GM10266 (cell line): ENCODE results near the gene ST8SIA2.

ENCODE experiments used
- DNase-seq: peaks from one replicate; pipeline ENCODE4 v3.0.0; 2012; ENCODE audit errors: extremely low spot score
- TF ChIP-seq, protein P1 (sequence below): IDR thresholded peaks from 2 replicates; pipeline ENCODE4 v1.5.1; 2012; ENCODE audit warnings: mild to moderate bottlenecking, low read depth; ENCODE audit not compliant: control insufficient read depth, insufficient read depth; ENCODE audit errors: missing control alignments

The ST8SIA2 gene

DNA sequence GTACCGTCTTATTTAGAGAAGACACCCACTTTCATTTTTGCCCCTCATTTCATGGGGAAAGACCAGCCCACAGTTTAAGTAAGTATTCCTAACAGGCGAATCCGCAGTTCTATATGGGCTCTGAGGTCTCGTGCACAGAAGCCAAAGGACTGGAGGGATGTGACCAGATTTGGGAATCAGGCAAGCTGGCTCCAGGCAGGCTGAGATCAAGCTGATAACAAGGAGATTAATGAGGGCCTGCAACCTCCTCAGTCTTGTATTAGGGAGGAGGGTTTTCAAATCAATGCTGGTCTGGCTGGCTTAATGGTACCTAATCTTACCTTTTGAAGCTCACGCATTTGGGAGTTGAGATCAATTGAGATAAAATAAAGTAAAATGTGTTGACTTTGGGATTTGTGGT, 15.3 kb downstream of the ST8SIA2 start:
- no peak for DNase-seq
- TF ChIP-seq, protein P1, sequence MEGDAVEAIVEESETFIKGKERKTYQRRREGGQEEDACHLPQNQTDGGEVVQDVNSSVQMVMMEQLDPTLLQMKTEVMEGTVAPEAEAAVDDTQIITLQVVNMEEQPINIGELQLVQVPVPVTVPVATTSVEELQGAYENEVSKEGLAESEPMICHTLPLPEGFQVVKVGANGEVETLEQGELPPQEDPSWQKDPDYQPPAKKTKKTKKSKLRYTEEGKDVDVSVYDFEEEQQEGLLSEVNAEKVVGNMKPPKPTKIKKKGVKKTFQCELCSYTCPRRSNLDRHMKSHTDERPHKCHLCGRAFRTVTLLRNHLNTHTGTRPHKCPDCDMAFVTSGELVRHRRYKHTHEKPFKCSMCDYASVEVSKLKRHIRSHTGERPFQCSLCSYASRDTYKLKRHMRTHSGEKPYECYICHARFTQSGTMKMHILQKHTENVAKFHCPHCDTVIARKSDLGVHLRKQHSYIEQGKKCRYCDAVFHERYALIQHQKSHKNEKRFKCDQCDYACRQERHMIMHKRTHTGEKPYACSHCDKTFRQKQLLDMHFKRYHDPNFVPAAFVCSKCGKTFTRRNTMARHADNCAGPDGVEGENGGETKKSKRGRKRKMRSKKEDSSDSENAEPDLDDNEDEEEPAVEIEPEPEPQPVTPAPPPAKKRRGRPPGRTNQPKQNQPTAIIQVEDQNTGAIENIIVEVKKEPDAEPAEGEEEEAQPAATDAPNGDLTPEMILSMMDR: no peak

DNA sequence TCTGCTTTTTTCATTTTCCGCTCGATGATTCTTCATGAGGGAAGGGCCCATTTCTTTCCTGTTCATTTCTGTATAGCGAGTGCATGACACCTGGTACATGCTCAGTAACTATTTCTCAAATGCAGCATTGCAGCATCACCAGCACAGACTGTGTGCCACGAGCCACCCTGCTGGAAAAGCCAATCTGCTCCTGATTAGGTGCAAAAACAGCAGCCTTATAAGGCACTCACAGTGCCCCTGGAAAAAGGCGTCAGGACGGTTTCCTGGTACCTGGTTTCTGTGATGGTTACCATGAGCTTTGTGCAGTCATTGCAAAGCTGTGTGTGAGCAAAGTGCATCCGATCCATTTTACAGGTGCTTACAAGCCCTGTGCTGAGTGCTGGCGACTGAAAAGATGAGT, 15.8 kb downstream of the ST8SIA2 start:
- no peak for DNase-seq
- TF ChIP-seq, protein P1: no peak

DNA sequence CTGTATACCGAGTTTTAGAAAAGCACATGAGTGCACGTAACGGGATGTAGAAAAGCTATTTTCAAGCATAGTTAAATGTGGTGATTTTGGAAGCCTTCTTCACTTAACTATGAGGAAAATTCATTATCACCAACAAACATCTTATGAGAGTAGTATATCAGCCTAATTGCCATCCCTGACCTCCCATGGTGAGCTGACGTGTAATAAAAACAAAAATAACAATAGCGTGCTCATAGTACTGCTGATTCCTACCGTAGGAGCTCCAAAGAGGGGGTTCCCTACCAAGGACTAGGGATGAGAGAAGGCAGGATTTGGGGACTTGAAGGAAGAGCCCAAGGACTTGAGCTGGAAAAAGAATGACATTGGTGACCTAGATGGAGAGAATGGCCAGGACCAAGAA, 16.9 kb downstream of the ST8SIA2 start:
- TF ChIP-seq, protein P1: no peak
- DNase-seq: no peak

DNA sequence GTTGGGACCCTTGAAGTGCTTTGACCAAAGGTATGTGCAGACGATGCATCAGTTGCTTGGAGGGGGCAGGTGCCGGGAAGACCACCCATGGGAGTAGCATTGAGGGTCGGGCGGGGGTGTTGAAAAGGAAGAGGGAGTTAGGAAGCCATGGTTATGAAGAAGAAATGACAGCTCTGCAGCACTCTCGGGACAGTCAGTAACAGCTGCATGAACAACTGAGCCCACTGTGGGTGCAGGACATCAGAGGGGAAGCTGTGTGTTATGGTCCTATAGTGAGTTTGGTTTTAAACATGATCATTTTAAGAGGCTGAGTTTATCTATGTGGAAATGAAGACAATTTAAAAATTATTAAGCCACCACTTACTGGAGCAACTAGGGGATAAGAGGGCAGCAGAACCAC, 17.6 kb downstream of the ST8SIA2 start:
- no peak for DNase-seq
- TF ChIP-seq, protein P1: no peak

DNA sequence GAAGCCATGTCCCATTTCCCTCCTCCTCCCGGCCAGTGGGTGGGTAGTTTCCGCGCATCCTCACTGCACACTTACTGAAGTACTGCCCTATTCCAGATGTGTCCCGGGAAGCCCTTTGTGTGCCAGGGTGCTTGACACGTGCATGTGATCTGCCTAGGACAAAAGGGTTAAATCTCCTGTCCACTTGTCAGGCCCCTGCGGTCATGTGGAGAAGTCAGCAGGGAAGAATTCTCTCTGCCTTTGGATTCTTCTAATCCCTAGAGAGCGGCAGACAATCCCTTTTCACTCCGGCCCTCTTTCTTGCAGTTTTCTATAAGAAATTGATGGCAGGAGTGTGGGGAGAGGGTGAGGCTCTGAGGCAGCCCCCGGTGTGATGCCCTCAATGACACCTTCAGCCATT, 19.8 kb downstream of the ST8SIA2 start:
- DNase-seq: no peak
- TF ChIP-seq, protein P1: no peak

DNA sequence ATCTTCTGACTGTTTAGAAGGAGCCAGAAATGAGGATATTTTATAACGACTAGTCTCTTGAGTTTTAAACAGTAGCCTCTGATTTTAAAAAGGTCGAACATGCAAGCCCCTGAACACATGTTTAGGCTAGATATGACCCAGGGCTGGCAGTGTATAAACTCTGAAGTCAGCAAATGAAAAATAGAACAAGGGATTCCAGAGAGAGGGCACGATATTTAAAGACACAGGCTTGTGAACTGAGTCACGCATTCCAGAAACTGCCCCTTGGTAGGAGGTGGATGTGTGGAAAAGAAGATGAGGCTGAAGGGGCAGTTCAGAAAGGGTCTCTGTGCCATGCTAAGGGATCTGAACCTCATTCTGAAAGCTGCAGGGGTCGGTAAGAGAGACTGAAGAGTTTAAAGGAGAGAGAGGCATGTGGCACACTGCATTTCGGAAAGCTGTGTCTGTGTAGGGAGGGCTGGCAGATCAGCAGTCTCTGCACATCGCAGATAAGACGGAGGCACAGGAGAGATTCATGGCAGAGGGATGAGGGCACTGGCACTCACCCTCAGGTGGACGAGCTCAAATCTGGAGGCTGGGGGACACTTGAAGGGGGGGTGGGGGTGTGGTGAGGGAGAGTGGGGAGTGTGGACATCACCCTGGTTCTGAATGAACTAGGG, 22.1 kb downstream of the ST8SIA2 start:
- no peak for DNase-seq
- TF ChIP-seq, protein P1: no peak

DNA sequence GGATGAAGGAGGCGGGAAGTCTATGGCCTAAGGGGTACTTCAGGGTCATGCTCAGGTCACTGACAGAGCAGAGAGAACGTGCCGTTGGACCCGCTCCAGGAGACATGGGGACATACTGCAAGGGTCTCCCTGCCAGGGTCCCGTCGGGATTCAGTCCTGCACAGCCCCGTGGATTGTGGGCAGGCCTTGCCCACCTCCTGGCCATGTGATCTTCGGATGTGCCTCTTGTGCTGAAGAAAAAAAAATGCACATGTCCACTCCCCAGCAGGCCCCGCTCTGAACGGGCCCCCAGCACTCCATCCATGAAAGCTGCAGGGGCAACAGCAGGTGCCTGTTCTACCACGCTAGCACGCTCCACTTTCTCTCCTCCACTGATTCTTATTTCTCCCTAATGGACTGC, 22.9 kb downstream of the ST8SIA2 start:
- TF ChIP-seq, protein P1: no peak
- no peak for DNase-seq
